CD4-positive, alpha-beta memory T cell (primary cell): ENCODE results near the gene FGL2. TPM values are rescaled to one million over a fixed set of nuclear protein-coding genes. Genes with fewer than 3 reads are reported as not detected.
"Not testable (repeated sequence)": the region's sequence is repeated elsewhere in the genome, so short reads cannot be mapped to it uniquely, and the experiment has no call there.

ENCODE experiments used
- CTCF ChIA-PET: fragments of 350-600 bp; sonication (Branson Sonifier 250); formaldehyde crosslinking; loops from one replicate; lab custom pipeline; 2021; ENCODE audit warnings: inconsistent platforms; ENCODE audit not compliant: partially characterized antibody; lab: Charles Lee
- POLR2A ChIA-PET: fragments of 350-600 bp; sonication (Branson Sonifier 250); formaldehyde crosslinking; loops from one replicate; lab custom pipeline; 2021; ENCODE audit not compliant: partially characterized antibody; lab: Charles Lee
- DNase-seq, 5 donors: peaks; one replicate each; pipeline versions ENCODE4 v3.0.0 to v3.0.0-alpha.2; 2020 to 2022; ENCODE audit warnings: mixed read lengths in 1 of 5
- H3K27ac ChIP-seq: one replicate; pipeline ENCODE4 v1.7.0; 2013; ENCODE audit warnings: low read depth, low read length
- H3K27me3 ChIP-seq: 2 replicates; pipeline ENCODE4 v1.7.0; 2013; ENCODE audit warnings: mild to moderate bottlenecking, low read length, moderate library complexity; ENCODE audit not compliant: insufficient read depth
- H3K36me3 ChIP-seq: 2 replicates; pipeline ENCODE4 v1.7.0; 2013; ENCODE audit warnings: mild to moderate bottlenecking, low read length, moderate library complexity; ENCODE audit not compliant: insufficient read depth
- H3K4me1 ChIP-seq: 2 replicates; pipeline ENCODE4 v1.7.0; 2013; ENCODE audit warnings: mild to moderate bottlenecking, low read length, moderate library complexity; ENCODE audit not compliant: insufficient read depth
- H3K4me3 ChIP-seq, 2 donors: one replicate each; pipeline ENCODE4 v1.7.0; 2013; ENCODE audit warnings: low read length in 2 of 2, mild to moderate bottlenecking in 1 of 2
- H3K9me3 ChIP-seq, 2 donors: one replicate each; pipeline ENCODE4 v1.7.0; 2013; ENCODE audit warnings: low read length in 2 of 2, control low read depth in 1 of 2; ENCODE audit not compliant: control insufficient read depth in 1 of 2
- H3K27ac Mint-ChIP-seq, 7 donors: one replicate each; pipeline ENCODE4 v1.8.0; 2020 to 2021; ENCODE audit warnings: mixed read lengths in 7 of 7, mild to moderate bottlenecking in 6 of 7, inconsistent platforms in 3 of 7, moderate library complexity in 3 of 7
- H3K27me3 Mint-ChIP-seq, 2 donors: one replicate each; pipeline ENCODE4 v1.8.0; 2020 to 2021; ENCODE audit warnings: mixed read lengths in 2 of 2
- H3K36me3 Mint-ChIP-seq, 2 donors: one replicate each; pipeline ENCODE4 v1.8.0; 2020 to 2021; ENCODE audit warnings: mixed read lengths in 2 of 2, inconsistent platforms in 1 of 2, mild to moderate bottlenecking in 1 of 2
- H3K4me1 Mint-ChIP-seq, 4 donors: one replicate each; pipeline ENCODE4 v1.8.0; 2020 to 2021; ENCODE audit warnings: mixed read lengths in 4 of 4, mild to moderate bottlenecking in 1 of 4
- H3K4me3 Mint-ChIP-seq, 8 donors: one replicate each; pipeline ENCODE4 v1.8.0; 2020 to 2021; ENCODE audit warnings: mixed read lengths in 8 of 8, mild to moderate bottlenecking in 7 of 8, moderate library complexity in 6 of 8, inconsistent platforms in 3 of 8
- H3K9me3 Mint-ChIP-seq, 8 donors: one replicate each; pipeline ENCODE4 v1.8.0; 2020 to 2021; ENCODE audit warnings: mixed read lengths in 8 of 8, mild to moderate bottlenecking in 5 of 8, inconsistent platforms in 3 of 8, moderate library complexity in 1 of 8
- intact Hi-C: fragments of 100-400 bp; cut with micrococcal nuclease; formaldehyde crosslinking; loops from one replicate; pipeline ENCODE4 v1.15.1; 2023
- polyA plus RNA-seq, 2 donors: library from polyadenylated mRNA; unstranded; fragments of 300-500 nt; fragmentation: Illumina TruSeq; gene quantifications; one replicate each; pipeline ENCODE4 v1.2.3, GENCODE V29; 2021
- total RNA-seq, 2 experiments: library from RNA; stranded (reverse); gene quantifications; one replicate each; pipeline ENCODE4 v1.2.3, GENCODE V29; 2021

Gene FGL2
- total and polyA plus RNA-seq, 4 experiments from 2014 or later = 2.5 to 4.6 (median 3.7) TPM

- H3K27me3 Mint-ChIP-seq, intact Hi-C loops: not testable (repeated sequence)
These were observed 42.6 kb downstream of the FGL2 start for GRCh38 chr7:77157034-77157433.

GRCh38 chr7:77155601-77156377 is 43.8 kb downstream of the FGL2 start:
- H3K9me3 ChIP-seq, H3K27ac Mint-ChIP-seq, H3K27me3 ChIP-seq, H3K9me3 Mint-ChIP-seq, intact Hi-C loops, H3K4me3 Mint-ChIP-seq, POLR2A ChIA-PET, H3K27ac ChIP-seq, H3K36me3 ChIP-seq, CTCF ChIA-PET, H3K4me3 ChIP-seq, H3K27me3 Mint-ChIP-seq, H3K36me3 Mint-ChIP-seq, DNase-seq, H3K4me1 ChIP-seq: not testable (repeated sequence)
- peaks cover 7 to 12% (median 10%) of the 10 kb centered on the region in 4 donors for H3K4me1 Mint-ChIP-seq

More at GRCh38 chr7:77157034-77157433, 42.6 kb downstream of the FGL2 start:
- H3K27ac ChIP-seq, H3K4me3 Mint-ChIP-seq, H3K9me3 Mint-ChIP-seq, DNase-seq, H3K4me3 ChIP-seq, H3K36me3 ChIP-seq, CTCF ChIA-PET, H3K4me1 ChIP-seq, H3K9me3 ChIP-seq, H3K36me3 Mint-ChIP-seq, H3K27me3 ChIP-seq, POLR2A ChIA-PET: not testable (repeated sequence)
- Mint-ChIP-seq H3K27ac (peak overlapping the region in 1 of 7 donors; percentile 0), H3K4me1 (peaks cover 7 to 12% (median 10%) of the 10 kb centered on the region in 4 donors)

- POLR2A ChIA-PET, H3K9me3 Mint-ChIP-seq, H3K4me3 ChIP-seq, H3K4me3 Mint-ChIP-seq, H3K9me3 ChIP-seq, CTCF ChIA-PET, H3K4me1 ChIP-seq, H3K27ac Mint-ChIP-seq, H3K36me3 Mint-ChIP-seq, H3K27me3 ChIP-seq, intact Hi-C loops, H3K36me3 ChIP-seq, H3K27ac ChIP-seq, H3K27me3 Mint-ChIP-seq: not testable (repeated sequence)
- H3K4me1 Mint-ChIP-seq = peaks cover 7 to 12% (median 10%) of the 10 kb centered on the region in 4 donors
- peak in 1 of 5 donors; percentile 6 for DNase-seq
These were observed 44.6 kb downstream of the FGL2 start for GRCh38 chr7:77154917-77155464.

- H3K27ac Mint-ChIP-seq, POLR2A ChIA-PET, H3K4me1 ChIP-seq, H3K4me1 Mint-ChIP-seq, H3K27ac ChIP-seq, CTCF ChIA-PET, H3K27me3 ChIP-seq, DNase-seq, H3K36me3 ChIP-seq, H3K9me3 Mint-ChIP-seq, H3K9me3 ChIP-seq, H3K36me3 Mint-ChIP-seq, H3K4me3 Mint-ChIP-seq, intact Hi-C loops, H3K27me3 Mint-ChIP-seq, H3K4me3 ChIP-seq: not testable (repeated sequence)
These were observed 47.4 kb downstream of the FGL2 start for GRCh38 chr7:77152232-77152631.

Other genes with a start within 250 kb of the FGL2 start
- gene SPDYE17, start 167.5 kb downstream of the FGL2 start, total RNA-seq = not detected
- gene SPDYE17, start 167.5 kb downstream of the FGL2 start, polyA plus RNA-seq = not detected
- 1 to 10 TPM; 1.5 to 2.8 TPM for gene SPDYE18, start 137.3 kb downstream of the FGL2 start, total RNA-seq
- not detected for gene SPDYE18, start 137.3 kb downstream of the FGL2 start, polyA plus RNA-seq
- gene CCDC146, start 77.2 kb downstream of the FGL2 start, total RNA-seq = 10 to 100 TPM; 15.1 to 16.0 TPM
- gene CCDC146, start 77.2 kb downstream of the FGL2 start, polyA plus RNA-seq = 1 to 10 TPM; 2.5 to 3.2 TPM
- 10 to 100 TPM; 20.5 to 22.0 TPM for gene GSAP, start 216.5 kb upstream of the FGL2 start, total RNA-seq
- 10 to 100 TPM in 1 of 2 donors, 1 to 10 TPM in 1; 9.4 to 12.5 TPM for gene GSAP, start 216.5 kb upstream of the FGL2 start, polyA plus RNA-seq